ENCODE measurements around the gene KRT31.
"Not testable (repeated sequence)": the region's sequence is repeated elsewhere in the genome, so short reads cannot be mapped to it uniquely, and the experiment has no call there.

KRT31 gene

GRCh38 chr17:41383690-41384089 is 13.7 kb downstream of the KRT31 start:
- no peaks in the 10 kb centered on the region for H3K36me3 ChIP-seq
- no peak overlapping the region for H3K4me3 ChIP-seq (ENCODE audit: low read depth, low read length)
- no peak for TF ChIP-seq CTCF (IDR thresholded peaks at IDR 0.05; ENCODE audit: low read depth, low read length)
- peaks cover 91% of the 10 kb centered on the region for H3K27me3 ChIP-seq (ENCODE audit: insufficient read depth, low read depth, severe bottlenecking)
- H3K27ac ChIP-seq: no peak overlapping the region
- peaks cover 16% of the 10 kb centered on the region for H3K9me3 ChIP-seq (ENCODE audit: severe bottlenecking)
- DNase-seq: no peak

GRCh38 chr17:41382394-41382793 is 15.0 kb downstream of the KRT31 start:
- no peak for TF ChIP-seq CTCF (IDR thresholded peaks at IDR 0.05; ENCODE audit: low read depth, low read length)
- H3K9me3 ChIP-seq (ENCODE audit: severe bottlenecking): peaks cover 15% of the 10 kb centered on the region
- no peaks in the 10 kb centered on the region for H3K36me3 ChIP-seq
- no peak overlapping the region for H3K27ac ChIP-seq
- no peak for DNase-seq
- H3K27me3 ChIP-seq (ENCODE audit: insufficient read depth, low read depth, severe bottlenecking): peaks cover 91% of the 10 kb centered on the region
- no peak overlapping the region for H3K4me3 ChIP-seq (ENCODE audit: low read depth, low read length)

- not testable (repeated sequence) for H3K36me3 ChIP-seq; DNase-seq; H3K4me3 ChIP-seq (ENCODE audit: low read depth, low read length); H3K27ac ChIP-seq
- Histone ChIP-seq H3K9me3 (ENCODE audit: severe bottlenecking) (peaks cover 11% of the 10 kb centered on the region), H3K27me3 (ENCODE audit: insufficient read depth, low read depth, severe bottlenecking) (peaks cover 91% of the 10 kb centered on the region)
Measured at GRCh38 chr17:41381943-41382342, 15.5 kb downstream of the KRT31 start, which contains the start of gene KRT34. KRT34 (minus strand) TSS chr17:41382306; CDS start chr17:41382246, 60 bp downstream.

- not testable (repeated sequence) for H3K4me3 ChIP-seq (ENCODE audit: low read depth, low read length); H3K9me3 ChIP-seq (ENCODE audit: severe bottlenecking); H3K36me3 ChIP-seq; DNase-seq; H3K27ac ChIP-seq
- peaks cover 91% of the 10 kb centered on the region for H3K27me3 ChIP-seq (ENCODE audit: insufficient read depth, low read depth, severe bottlenecking)
Measured at GRCh38 chr17:41380091-41380490, 17.3 kb downstream of the KRT31 start.

GRCh38 chr17:41377546-41377945 is 19.9 kb downstream of the KRT31 start:
- no peak overlapping the region for H3K27ac ChIP-seq
- H3K27me3 ChIP-seq (ENCODE audit: insufficient read depth, low read depth, severe bottlenecking): peaks cover 92% of the 10 kb centered on the region
- no peak for DNase-seq
- no peak for TF ChIP-seq CTCF (IDR thresholded peaks at IDR 0.05; ENCODE audit: low read depth, low read length)
- peaks cover 7% of the 10 kb centered on the region for H3K9me3 ChIP-seq (ENCODE audit: severe bottlenecking)
- H3K4me3 ChIP-seq (ENCODE audit: low read depth, low read length): no peak overlapping the region
- H3K36me3 ChIP-seq: no peaks in the 10 kb centered on the region

GRCh38 chr17:41369713-41370112 is 27.7 kb downstream of the KRT31 start, which contains the start of gene KRT33B:
KRT33B (minus strand) TSS chr17:41369813; CDS start chr17:41369750, 63 bp downstream.
- H3K36me3 ChIP-seq: no peaks in the 10 kb centered on the region
- H3K27me3 ChIP-seq (ENCODE audit: insufficient read depth, low read depth, severe bottlenecking): peaks cover 96% of the 10 kb centered on the region
- peaks cover 3% of the 10 kb centered on the region for H3K9me3 ChIP-seq (ENCODE audit: severe bottlenecking)
- no peak for DNase-seq
- no peak within 1 kb of the TSS for H3K4me3 ChIP-seq (ENCODE audit: low read depth, low read length)
- H3K27ac ChIP-seq: no peak within 1 kb of the TSS
- TF ChIP-seq CTCF (IDR thresholded peaks at IDR 0.05; ENCODE audit: low read depth, low read length): no peak

GRCh38 chr17:41369023-41369422 is 28.4 kb downstream of the KRT31 start:
- TF ChIP-seq CTCF (IDR thresholded peaks at IDR 0.05; ENCODE audit: low read depth, low read length): no peak
- H3K4me3 ChIP-seq (ENCODE audit: low read depth, low read length): no peak overlapping the region
- H3K36me3 ChIP-seq: no peaks in the 10 kb centered on the region
- H3K9me3 ChIP-seq (ENCODE audit: severe bottlenecking): no peaks in the 10 kb centered on the region
- no peak for DNase-seq
- no peak overlapping the region for H3K27ac ChIP-seq
- H3K27me3 ChIP-seq (ENCODE audit: insufficient read depth, low read depth, severe bottlenecking): peaks cover 96% of the 10 kb centered on the region
